ENCODE results near the gene CARD14. TPM values are rescaled to one million over a fixed set of nuclear protein-coding genes. Genes with fewer than 3 reads are reported as not detected.

The CARD14 gene
- total RNA-seq, 1 experiment from 2014 or later: 16.5 TPM

DNA sequence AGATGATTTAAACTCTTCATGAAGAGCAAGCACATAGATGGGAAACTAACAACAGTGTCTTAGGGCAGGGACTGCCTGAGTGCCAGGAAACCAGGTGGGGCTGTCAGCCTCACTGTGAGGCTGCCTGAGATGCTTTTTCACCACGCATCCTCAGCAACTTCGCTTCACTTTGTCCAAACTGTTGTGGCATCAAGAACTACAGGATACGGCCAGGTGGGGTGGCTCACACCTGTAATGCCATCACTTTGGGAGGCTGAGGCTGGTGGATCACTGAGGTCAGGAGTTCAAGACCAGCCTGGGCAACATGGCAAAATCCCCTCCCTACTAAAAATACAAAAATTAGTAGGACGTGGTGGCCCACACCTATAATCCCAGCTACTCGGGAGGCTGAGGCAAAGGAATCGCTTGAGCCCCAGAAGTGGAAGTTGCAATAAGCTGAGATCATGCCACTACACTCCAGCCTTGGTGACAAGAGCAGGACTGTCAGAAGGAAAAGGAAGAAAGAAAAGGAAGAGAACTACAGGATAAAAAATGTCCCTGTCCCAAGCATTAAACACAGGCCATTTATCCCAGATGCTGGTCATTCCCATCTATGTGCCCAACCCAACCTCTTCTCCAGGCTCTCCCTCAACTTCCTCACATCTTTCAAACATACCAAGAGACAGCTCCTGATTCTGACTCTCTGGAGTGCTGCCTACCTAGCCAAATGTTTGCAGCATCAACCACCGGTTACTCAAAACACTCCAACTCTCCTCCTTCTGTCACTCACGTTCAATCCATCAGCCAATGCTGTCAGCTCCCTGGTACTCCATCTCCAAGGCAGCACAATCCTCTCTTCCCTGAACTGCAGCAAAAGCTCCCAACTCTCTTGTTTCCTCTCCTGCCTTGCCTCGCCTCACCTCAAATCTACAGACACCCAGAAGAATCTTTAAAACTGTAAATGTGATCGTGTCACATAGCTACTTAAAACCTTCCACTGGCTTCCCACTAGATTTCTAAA, 24.5 kb upstream of the CARD14 start:
- CTCF ChIA-PET: interaction anchor here (1.0 to 1.2 kb wide), 2 partner anchors 21 to 42 kb away, joined by 3 to 4 read pairs; no protein-coding TSS in a partner anchor

DNA sequence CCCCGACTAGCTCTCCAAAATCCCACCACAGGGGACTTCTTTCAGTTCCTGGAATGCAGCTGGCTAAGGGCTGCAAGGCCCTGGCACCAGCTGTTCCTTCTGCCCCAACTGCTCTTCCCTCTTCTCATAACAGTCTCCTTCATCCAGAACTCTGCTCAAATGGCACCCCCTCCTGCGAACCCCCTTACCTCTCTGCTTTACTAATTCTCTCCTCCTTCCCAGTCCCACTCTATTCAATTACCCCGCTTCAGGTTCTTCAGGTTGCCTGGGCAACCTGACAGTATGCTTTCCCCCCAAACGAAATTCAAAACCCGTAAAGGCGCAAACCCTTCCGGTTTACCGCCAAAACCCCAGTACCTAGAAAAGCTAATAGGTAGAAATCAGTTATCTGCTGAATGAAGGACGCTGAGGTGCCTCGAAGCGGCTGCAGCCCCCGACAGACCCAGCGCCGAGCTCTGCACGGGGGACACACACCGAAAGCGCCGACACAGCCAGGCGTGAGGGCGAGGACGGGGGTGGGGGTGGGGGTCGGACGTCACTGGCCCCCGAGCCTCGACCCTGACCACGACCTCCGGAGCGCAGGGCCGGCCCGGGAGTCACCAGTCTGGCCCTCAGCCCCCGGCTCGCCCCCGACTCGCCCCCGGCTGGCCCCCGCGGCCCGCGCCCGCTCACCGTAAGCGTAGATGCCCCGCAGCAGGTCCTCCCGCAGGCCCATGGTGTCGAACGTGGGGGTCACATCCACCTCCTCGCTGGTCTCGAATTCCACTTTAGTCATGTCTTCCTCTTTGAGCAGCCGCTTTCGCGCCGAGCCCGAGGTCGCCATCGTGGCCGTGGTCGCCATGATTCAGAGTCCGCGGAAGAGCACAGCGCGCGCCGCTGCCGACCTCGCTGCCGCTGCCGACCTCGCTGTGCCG, 23.5 kb upstream of the CARD14 start:
- peak overlapping the region; percentile 86 for H3K4me2 ChIP-seq
- H3K9me2 ChIP-seq (ENCODE audit: insufficient read depth): no peaks in the 10 kb centered on the region
- BruUV-seq (replicated peaks): no TSS peak
- H3K4me1 ChIP-seq (replicated peaks; ENCODE audit: insufficient read depth): peaks cover 21% of the 10 kb centered on the region; the same call in 1 of the 2 replicates
- ChIA-PET CTCF (interaction anchor here (0.7 to 1.2 kb wide), 3 partner anchors 22 to 107 kb away, joined by 3 to 4 read pairs (median 4); no protein-coding TSS in a partner anchor), POLR2A (ENCODE audit: unreplicated experiment) (interaction anchor here (0.7 kb wide), 2 partner anchors 22 to 579 kb away, joined by 7 to 16 read pairs; no protein-coding TSS in a partner anchor)
- peaks cover 40% of the 10 kb centered on the region for H4K20me1 ChIP-seq (ENCODE audit: insufficient read depth)
- peak overlapping the region; percentile 74 for H2AFZ ChIP-seq
- no peak for TF ChIP-seq EZH2 (IDR thresholded peaks at IDR 0.05; ENCODE audit: low read depth)
- TF ChIP-seq, protein P1, sequence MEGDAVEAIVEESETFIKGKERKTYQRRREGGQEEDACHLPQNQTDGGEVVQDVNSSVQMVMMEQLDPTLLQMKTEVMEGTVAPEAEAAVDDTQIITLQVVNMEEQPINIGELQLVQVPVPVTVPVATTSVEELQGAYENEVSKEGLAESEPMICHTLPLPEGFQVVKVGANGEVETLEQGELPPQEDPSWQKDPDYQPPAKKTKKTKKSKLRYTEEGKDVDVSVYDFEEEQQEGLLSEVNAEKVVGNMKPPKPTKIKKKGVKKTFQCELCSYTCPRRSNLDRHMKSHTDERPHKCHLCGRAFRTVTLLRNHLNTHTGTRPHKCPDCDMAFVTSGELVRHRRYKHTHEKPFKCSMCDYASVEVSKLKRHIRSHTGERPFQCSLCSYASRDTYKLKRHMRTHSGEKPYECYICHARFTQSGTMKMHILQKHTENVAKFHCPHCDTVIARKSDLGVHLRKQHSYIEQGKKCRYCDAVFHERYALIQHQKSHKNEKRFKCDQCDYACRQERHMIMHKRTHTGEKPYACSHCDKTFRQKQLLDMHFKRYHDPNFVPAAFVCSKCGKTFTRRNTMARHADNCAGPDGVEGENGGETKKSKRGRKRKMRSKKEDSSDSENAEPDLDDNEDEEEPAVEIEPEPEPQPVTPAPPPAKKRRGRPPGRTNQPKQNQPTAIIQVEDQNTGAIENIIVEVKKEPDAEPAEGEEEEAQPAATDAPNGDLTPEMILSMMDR (conservative IDR thresholded peaks at IDR 0.05): no peak; the same call in 1 of the 2 replicates
- H3F3A ChIP-seq (ENCODE audit: insufficient read depth, low read depth): peaks cover 2% of the 10 kb centered on the region; the same call in 1 of the 2 replicates
- H3K27ac ChIP-seq: 0 out of 2 replicates have a peak overlapping the region, but pooled peaks have one; percentile 25
- no peaks in the 10 kb centered on the region for H3K27me3 ChIP-seq (ENCODE audit: insufficient read depth, low read depth)
- H3K36me3 ChIP-seq (ENCODE audit: low read depth): peaks cover 3% of the 10 kb centered on the region; the same call in 1 of the 2 replicates
- no peaks in the 10 kb centered on the region for H3K9me3 ChIP-seq (ENCODE audit: insufficient read depth, low read depth)
- peaks cover 58% of the 10 kb centered on the region for H3K79me2 ChIP-seq (ENCODE audit: low read depth)
- intact Hi-C loops (cut with micrococcal nuclease; ENCODE audit: unreplicated experiment): loop anchor here (1.0 to 5.0 kb wide), 3 partner anchors 44 to 106 kb away; partner anchors contain the start of gene GAA
- H3K4me3 ChIP-seq: peak overlapping the region; percentile 88
- DNase-seq: no peak

More for the DNA sequence above, 24.5 kb upstream of the CARD14 start:
- intact Hi-C loops (cut with micrococcal nuclease; ENCODE audit: unreplicated experiment): loop anchor here (5.0 kb wide), 2 partner anchors 43 to 107 kb away; partner anchors contain the start of gene GAA
- Histone ChIP-seq H4K20me1 (ENCODE audit: insufficient read depth) (peaks cover 41% of the 10 kb centered on the region), H3K27me3 (ENCODE audit: insufficient read depth, low read depth) (no peaks in the 10 kb centered on the region), H3K9me3 (ENCODE audit: insufficient read depth, low read depth) (no peaks in the 10 kb centered on the region), H2AFZ (no peak overlapping the region), H3K9me2 (ENCODE audit: insufficient read depth) (no peaks in the 10 kb centered on the region), H3K27ac (no peak overlapping the region), H3K36me3 (ENCODE audit: low read depth) (peaks cover 7% of the 10 kb centered on the region), H3K4me1 (replicated peaks; ENCODE audit: insufficient read depth) (peaks cover 20% of the 10 kb centered on the region; the same call in 1 of the 2 replicates), H3K79me2 (ENCODE audit: low read depth) (peaks cover 58% of the 10 kb centered on the region), H3K4me2 (peak overlapping the region; percentile 86), H3F3A (ENCODE audit: insufficient read depth, low read depth) (no peaks in the 10 kb centered on the region), H3K4me3 (peak overlapping the region; percentile 88)
- POLR2A ChIA-PET (ENCODE audit: unreplicated experiment): interaction anchor here (0.5 to 0.7 kb wide), 3 partner anchors 19 to 812 kb away, joined by 3 to 5 read pairs (median 5); no protein-coding TSS in a partner anchor
- BruUV-seq (replicated peaks): TSS peak; percentile 30
- no peak for DNase-seq
- no peak for TF ChIP-seq EZH2 (IDR thresholded peaks at IDR 0.05; ENCODE audit: low read depth)
- TF ChIP-seq, protein P1 (conservative IDR thresholded peaks at IDR 0.05): no peak

Measured in PC-9 (cell line).